HG03025 (cell line): Measurements from ENCODE around the gene NECTIN3.

Experiments used
- ATAC-seq: cut with Tn5 transposase; IDR thresholded peaks from one replicate; pipeline ENCODE4 v1.9.1; 2021; ENCODE audit warnings: mild to moderate bottlenecking, moderate library complexity; ENCODE audit not compliant: unreplicated experiment, low FRiP score

Gene NECTIN3, protein sequence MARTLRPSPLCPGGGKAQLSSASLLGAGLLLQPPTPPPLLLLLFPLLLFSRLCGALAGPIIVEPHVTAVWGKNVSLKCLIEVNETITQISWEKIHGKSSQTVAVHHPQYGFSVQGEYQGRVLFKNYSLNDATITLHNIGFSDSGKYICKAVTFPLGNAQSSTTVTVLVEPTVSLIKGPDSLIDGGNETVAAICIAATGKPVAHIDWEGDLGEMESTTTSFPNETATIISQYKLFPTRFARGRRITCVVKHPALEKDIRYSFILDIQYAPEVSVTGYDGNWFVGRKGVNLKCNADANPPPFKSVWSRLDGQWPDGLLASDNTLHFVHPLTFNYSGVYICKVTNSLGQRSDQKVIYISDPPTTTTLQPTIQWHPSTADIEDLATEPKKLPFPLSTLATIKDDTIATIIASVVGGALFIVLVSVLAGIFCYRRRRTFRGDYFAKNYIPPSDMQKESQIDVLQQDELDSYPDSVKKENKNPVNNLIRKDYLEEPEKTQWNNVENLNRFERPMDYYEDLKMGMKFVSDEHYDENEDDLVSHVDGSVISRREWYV

DNA sequence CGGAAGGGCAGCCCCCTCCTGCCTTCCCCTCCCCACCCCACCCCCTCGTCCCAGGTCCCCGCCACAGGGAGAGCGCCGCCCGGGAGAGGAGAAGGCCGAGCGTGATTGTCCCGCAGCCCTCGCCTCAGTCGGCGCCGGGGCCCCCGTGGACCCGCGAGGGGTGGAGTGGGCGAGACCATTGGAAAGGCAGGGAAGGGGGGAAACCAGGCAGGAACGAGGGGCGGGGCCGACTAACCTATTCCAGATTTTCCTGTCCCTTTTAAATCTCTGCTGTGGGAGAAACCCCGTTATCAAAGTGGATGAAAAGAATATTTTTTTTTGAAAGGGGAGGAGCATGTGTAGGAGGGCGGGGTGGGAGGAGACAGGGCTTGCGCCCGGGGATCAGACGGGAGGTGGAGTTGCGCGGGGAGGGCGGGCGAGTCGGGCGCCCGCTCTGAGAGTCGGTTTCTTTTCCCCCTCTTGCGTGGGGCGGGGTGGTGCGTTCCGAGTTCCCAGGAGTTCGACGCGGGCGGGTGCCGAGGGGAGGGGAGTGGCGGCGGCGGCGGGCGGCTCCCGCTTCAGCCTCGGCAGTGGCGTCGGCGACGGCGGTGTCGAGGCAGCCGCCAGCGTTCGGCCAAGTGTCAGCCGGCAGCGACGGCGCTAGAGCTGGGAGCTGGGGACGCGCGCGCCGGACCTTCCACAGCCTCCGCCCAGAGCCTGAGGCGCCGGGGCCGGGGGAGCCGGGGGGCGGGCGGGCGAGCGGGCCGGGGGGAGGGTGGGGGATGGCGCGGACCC, at the start of gene NECTIN3:
TSS of gene NECTIN3 (plus strand) at position 560 of the 774 bp plus-strand sequence. CDS start at position 762, 202 bp downstream.
- ATAC-seq, result peak; percentile 61

DNA sequence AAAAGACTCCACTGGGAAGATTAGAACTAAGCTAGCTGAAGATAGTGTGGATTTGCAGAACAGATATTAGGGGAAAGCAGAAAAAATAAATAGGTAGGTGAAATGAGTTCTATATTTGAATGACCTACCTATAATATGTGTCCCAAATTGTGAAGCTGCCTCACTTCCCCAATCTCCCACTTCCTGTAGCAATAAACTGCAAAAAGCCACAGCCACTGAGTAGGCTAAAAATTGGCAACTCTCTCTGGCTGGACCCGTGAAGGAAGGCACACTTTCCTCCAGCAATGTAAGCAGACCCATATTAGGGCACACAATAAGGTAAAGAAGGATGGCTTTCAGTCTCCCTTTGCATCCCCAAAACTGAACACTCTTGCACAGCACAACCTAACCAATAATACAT, 43.7 kb upstream of the NECTIN3 start:
- ATAC-seq, result no peak

DNA sequence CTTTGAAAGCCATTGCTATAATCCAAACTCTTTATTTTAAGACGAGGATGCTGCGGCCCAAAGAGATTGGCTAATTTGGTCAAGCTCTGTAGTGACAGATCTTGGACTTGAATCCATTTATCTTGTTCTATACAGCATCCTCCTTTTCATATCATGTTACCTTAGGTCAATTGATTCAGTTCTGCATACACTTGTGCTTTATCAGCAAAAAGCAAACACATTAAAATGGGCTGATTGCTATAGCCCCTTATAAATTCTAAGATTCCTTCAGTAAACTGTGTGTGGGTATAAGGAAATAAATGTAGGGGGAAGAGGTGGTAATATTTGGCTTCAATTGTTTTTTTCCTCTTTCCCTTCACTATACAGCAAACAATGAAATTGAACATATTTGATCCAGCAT, 40.1 kb upstream of the NECTIN3 start:
- no peak for ATAC-seq

GRCh38 chr3:111032677-111033076, 38.9 kb upstream of the NECTIN3 start:
- ATAC-seq, result no peak

DNA sequence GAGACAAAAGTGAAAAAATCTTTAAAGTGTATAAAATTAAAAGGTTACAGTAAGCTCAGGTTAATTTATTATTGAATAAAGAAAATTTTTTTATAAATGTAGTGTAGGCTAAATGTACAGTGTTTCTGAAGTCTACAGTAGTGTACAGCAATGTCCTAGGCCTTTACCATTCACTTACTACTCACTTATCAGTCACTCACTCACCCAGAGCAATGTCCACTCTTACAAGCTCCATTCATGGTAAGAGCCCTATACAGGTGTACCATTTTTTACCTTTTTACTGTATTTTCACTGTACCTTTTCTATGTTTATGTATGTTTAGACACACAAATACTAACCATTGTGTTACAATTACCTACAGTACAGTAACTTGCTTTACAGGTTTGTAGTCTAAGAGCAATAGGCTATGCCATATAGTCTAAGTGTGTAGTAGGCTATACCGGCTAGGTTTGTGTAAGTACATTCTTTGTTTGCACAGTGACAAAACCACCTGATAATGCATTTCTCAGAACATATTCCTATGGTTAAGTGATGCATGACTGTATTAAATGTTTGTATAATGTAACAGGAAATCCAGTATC, 38.1 kb upstream of the NECTIN3 start:
- ATAC-seq, result no peak

- ATAC-seq, result no peak
These were observed 36.3 kb upstream of the NECTIN3 start for GRCh38 chr3:111035316-111035715.

DNA sequence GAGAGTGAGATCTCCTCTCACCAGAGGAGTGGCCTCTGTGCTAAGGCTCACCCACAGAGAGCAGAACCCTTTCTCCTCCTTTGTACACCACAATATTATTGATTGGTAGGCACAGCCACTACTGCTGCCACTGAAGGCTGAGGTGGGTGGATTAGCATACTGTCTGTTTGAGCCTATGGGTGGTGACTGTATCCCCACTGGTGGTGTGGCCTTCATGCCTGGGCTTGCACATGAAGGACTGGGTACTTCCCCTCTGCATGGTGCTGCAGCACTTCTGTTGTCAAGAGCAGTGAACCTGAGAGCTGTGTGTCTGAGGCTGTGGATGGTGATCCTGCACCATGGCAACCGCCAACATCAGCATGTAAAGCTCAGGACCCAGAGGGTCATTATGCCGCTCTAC, 35.7 kb upstream of the NECTIN3 start:
- no peak for ATAC-seq

DNA sequence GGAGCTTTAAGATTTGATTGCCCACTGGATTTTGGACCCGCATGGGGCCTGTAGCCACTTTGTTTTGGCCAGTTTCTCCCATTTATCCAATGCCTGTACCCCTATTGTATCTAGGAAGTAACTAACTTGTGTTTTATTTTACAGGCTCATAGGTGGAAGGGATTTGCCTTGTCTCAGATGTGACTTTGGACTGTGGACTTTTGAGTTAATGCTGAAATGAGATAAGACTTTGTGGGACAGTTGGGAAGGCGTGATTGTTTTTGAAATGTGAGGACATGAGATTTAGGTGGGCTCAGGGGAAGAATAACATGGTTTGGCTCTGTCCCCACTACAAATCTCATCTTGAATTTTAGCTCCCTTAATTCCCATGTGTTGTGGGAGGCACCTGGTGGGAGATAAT, 30.7 kb upstream of the NECTIN3 start:
- no peak for ATAC-seq

DNA sequence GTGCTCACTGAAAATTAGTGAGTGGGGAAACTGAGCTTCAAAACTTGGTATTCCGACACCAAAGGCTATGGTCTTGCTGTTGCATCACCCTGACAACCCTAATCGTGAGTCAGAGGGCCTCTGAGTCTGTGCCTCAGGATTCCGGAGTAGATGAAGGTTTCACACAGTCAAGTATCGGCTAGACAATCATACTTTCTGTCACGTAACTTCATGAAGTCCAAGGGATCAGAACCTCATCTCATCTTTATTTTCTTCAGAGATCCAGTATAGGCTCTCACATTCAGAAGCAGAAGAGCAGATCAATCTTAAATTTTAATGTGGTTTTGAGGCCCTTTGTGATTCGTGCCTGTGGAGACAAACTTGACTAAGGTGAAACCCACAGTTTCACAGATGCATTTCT, 26.1 kb upstream of the NECTIN3 start:
- no peak for ATAC-seq

DNA sequence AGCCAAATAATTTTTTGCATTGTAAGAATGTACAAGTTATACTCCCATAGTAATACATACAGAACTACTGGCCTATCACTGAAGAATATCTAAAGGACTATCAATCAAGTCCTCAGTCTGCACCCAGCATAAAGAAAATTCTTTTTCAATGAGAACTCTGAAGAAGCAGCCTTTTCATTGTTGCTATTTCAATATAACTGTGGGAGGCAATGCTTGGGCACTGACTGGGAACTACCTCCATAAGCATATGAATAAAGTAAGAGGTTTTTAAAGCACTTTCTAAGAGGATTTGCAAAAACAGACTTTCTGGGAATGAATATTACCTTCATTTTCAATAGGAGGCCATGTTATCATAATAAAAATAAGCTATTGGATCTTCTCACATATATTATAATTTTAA, 24.6 kb upstream of the NECTIN3 start:
- no peak for ATAC-seq

DNA sequence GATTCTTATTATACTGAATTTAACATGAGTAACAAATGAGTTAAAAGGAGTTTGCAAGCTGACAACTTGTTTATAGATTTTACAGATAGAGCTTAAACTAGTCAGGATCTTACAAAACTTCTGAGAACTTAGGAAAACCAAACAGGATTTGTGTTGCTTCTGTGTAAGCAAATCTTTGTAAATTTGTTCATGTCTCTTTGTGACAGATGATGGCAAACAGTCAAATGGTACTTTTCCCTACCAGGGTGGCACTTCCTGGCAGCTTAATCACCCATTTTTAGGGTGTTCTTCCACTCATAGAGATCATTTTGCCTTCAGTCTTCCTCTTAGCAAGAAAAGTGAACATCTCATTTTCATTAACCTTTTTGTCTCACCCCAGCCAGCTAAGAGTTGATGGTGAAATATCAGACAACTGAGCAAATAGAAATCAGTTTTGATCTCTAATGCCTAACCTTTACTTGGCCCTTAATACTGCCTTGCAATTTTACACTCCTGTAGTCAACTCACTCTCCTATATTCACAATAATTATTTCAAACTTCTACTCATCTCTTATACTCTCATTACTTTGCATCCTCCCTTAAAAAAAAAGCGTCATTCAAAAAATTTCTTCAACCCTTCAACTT, 23.7 kb upstream of the NECTIN3 start:
- no peak for ATAC-seq

DNA sequence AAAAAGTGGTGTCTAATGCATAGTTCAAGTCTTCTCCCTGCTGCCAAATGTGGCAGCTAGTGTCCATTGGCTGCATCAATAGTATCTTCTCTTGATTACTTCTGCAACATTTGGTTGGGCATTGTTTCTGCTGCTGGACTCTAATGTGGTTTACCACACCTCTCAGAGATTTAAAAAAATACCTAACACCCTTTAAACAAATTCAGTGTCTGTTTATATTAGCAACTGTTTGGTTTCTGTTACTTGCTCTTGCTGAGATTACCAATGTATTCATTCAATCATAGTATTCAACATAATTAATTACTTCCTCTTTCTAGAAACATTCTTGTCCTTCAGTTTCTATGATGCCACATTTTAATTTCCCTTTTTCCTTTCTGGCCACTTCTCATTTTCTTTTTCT, 20.3 kb upstream of the NECTIN3 start:
- ATAC-seq, result no peak

- no peak for ATAC-seq
These were observed 3.0 kb upstream of the NECTIN3 start for GRCh38 chr3:111068574-111068973.

GRCh38 chr3:111069974-111070771, 1.4 kb upstream of the NECTIN3 start:
- no peak for ATAC-seq

DNA sequence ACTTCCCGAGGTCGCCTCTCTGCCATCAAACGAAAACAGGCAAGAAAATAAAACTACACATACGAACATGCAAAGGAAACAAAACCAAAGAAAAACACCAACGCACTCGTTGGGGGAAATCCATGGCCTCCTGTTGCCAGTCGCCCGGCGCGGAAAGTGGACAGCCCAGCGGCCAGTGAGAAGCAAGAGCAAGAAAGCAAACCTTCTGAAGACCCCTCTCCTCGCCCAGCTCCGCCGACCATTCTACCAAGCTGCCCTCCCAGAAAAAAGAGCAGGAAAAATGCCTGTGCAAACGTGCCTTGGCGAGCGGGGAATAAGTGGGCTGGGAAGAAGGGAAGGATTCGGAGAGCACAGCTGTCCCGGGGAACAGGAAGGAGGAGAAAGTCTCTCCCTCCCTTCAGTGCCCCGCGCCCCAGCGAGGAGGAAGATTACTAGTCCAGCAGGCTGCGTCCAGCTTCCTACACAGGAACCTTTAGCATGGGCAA, 802 bp upstream of the NECTIN3 start:
- ATAC-seq, result peak; percentile 3

- peak; percentile 22 for ATAC-seq
These were observed 660 bp downstream of the NECTIN3 start for GRCh38 chr3:111072031-111072921.

DNA sequence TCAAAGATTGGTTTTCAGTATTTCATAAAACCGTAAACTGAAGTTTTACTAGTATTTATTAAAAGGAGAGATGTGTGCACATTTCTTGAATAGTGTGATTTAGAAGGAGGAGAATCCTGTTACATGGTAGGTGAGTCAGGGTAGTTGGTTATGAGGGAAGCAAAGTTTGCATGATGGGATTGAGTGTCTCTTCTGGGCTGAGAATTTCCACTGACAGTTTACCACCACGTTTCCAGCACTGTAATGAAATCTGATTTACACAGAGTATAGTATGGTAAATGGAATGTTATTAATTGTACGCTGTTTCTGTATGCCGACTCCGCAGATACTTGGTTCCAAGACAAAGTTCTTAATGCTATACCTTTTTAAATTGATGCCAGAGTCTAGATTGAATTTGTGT, 1.6 kb downstream of the NECTIN3 start:
- ATAC-seq, result no peak

DNA sequence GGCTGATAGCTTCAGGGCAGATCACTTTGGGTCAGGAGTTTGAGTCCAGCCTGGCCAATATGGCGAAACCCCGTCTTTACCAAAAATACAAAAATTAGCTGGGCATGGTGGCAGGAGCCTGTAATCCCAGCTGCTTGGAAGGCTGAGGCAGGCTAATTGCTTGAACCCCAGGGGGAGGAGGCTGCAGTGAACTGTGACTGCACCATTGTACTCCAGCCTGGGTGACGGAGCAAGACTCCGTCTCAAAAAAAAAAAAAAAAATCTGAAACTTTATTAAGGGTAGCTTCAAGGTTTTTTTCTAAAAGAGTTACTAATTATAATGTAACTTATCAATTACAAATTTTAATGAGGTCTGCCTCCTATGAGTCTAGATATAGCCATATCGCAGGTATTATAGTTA, 5.1 kb downstream of the NECTIN3 start:
- ATAC-seq, result no peak

- ATAC-seq, result no peak
These were observed 5.8 kb downstream of the NECTIN3 start for GRCh38 chr3:111077369-111077768.
